GM12878 (cell line): ENCODE results near the gene PTGR1. TPM values are rescaled to one million over a fixed set of nuclear protein-coding genes. Genes with fewer than 3 reads are reported as not detected.

Source experiments
- ATAC-seq: fragments of 200-7000 bp; cut with Tn5 transposase; 3 replicates; pipeline ENCODE4 v1.9.1; 2020; ENCODE audit warnings: mild to moderate bottlenecking, moderate library complexity
- BruUV-seq: library from RNA; stranded (reverse); fragments of 400-500 nt; replicated peaks from 2 replicates; lab custom pipeline; 2021; lab: Mats Ljungman, UMichigan
- CTCF ChIA-PET: fragments of 300-600 bp; sonication (Branson Sonifier 250); formaldehyde crosslinking; extraction: SDS; loops from one replicate; lab custom pipeline; 2021; ENCODE audit warnings: inconsistent platforms; lab: Yijun Ruan, JAX
- POLR2A ChIA-PET: fragments of 350-600 bp; formaldehyde crosslinking; extraction: SDS; loops from one replicate; lab custom pipeline; 2021; ENCODE audit warnings: inconsistent platforms; lab: Charles Lee
- RAD21 ChIA-PET: fragments of 300-600 bp; sonication (Branson Sonifier 250); formaldehyde crosslinking; loops from one replicate; lab custom pipeline; 2023; ENCODE audit warnings: antibody characterized with exemption; ENCODE audit not compliant: unreplicated experiment; lab: Charles Lee
- SMC1A ChIA-PET: fragments of 300-600 bp; sonication (Branson Sonifier 250); formaldehyde crosslinking; loops from one replicate; lab custom pipeline; 2023; ENCODE audit not compliant: unreplicated experiment, uncharacterized antibody; lab: Charles Lee
- DNase-seq: peaks from one replicate; pipeline ENCODE4 v3.0.0-alpha.2; 2011; ENCODE audit warnings: low read depth, low spot score
- FAIRE-seq: peaks from 3 replicates; lab custom pipeline; 2011; peaks lifted over from hg19 to GRCh38; lab: Jason Lieb, UNC
- H2AFZ ChIP-seq: 2 replicates; pipeline ENCODE4 v1.6.0; 2011; ENCODE audit warnings: low read depth, low read length, control low read depth; ENCODE audit not compliant: control insufficient read depth
- H3K27ac ChIP-seq: 2 replicates; pipeline ENCODE4 v1.5.1; 2011; ENCODE audit warnings: control low read depth; ENCODE audit not compliant: control insufficient read depth, insufficient read depth
- H3K27me3 ChIP-seq, 2 experiments: replicated peaks in 1 of 2; 2 replicates each; pipeline versions ENCODE4 v1.6.0 to v1.6.1; 2011; ENCODE audit warnings: low read length in 1 of 2; ENCODE audit not compliant: control insufficient read depth in 2 of 2, insufficient read depth in 2 of 2
- H3K36me3 ChIP-seq, 2 experiments: 2 replicates each; pipeline ENCODE4 v1.5.1; 2011; ENCODE audit warnings: low read length in 1 of 2; ENCODE audit not compliant: control insufficient read depth in 2 of 2, insufficient read depth in 2 of 2
- H3K4me1 ChIP-seq: 2 replicates; pipeline ENCODE4 v1.6.1; 2011; ENCODE audit warnings: mild to moderate bottlenecking, low read length, moderate library complexity, mixed read lengths; ENCODE audit not compliant: control insufficient read depth, insufficient read depth
- H3K4me2 ChIP-seq: 2 replicates; pipeline ENCODE4 v1.6.0; 2011; ENCODE audit warnings: control low read depth; ENCODE audit not compliant: control insufficient read depth, insufficient read depth
- H3K4me3 ChIP-seq: fragments of 200-600 bp; sonication (generic); 2 replicates; pipeline ENCODE4 v1.5.1; 2016
- H3K79me2 ChIP-seq: 2 replicates; pipeline ENCODE4 v1.6.0; 2011; ENCODE audit warnings: low read length; ENCODE audit not compliant: control insufficient read depth, insufficient read depth
- H3K9ac ChIP-seq: 2 replicates; pipeline ENCODE4 v1.8.0; 2011; ENCODE audit warnings: low read length, control low read depth, mixed read lengths; ENCODE audit not compliant: control insufficient read depth, insufficient read depth
- H3K9me3 ChIP-seq: replicated peaks from 3 replicates; pipeline ENCODE4 v1.5.1; 2011; ENCODE audit warnings: mild to moderate bottlenecking, low read length; ENCODE audit not compliant: control insufficient read depth, insufficient read depth
- H4K20me1 ChIP-seq: 2 replicates; pipeline ENCODE4 v1.6.0; 2011; ENCODE audit not compliant: control insufficient read depth, insufficient read depth
- KAT2A ChIP-seq: conservative IDR thresholded peaks from 2 replicates; pipeline ENCODE4 v1.6.1; 2011; ENCODE audit warnings: low read depth, low read length; ENCODE audit not compliant: control insufficient read depth
- NFYB ChIP-seq: IDR thresholded peaks from 2 replicates; pipeline ENCODE4 v1.6.1; 2011; ENCODE audit warnings: low read depth, mild to moderate bottlenecking, low read length, improper control_type of control experiment, moderate library complexity; ENCODE audit not compliant: insufficient read depth
- TAF1 ChIP-seq: IDR thresholded peaks from 2 replicates; pipeline ENCODE4 v1.6.1; 2011; ENCODE audit warnings: mild to moderate bottlenecking, low read depth, low read length, borderline replicate concordance
- ZNF207 ChIP-seq: fragments of 450-650 bp; IDR thresholded peaks from 2 replicates; pipeline ENCODE4 v1.6.1; 2014; ENCODE audit warnings: antibody characterized with exemption, mild to moderate bottlenecking, borderline replicate concordance
- WGBS: methylation state at CpG from one replicate; pipeline ENCODE4 v1.1.6; 2016; ENCODE audit warnings: low lambda C conversion rate; ENCODE audit not compliant: insufficient replicate concordance, insufficient coverage; ENCODE audit errors: missing lambda C conversion rate; 5-methylcytosine and 5-hydroxymethylcytosine counted together
- in situ Hi-C: fragments of 300-500 bp; cut with MboI; formaldehyde crosslinking; loops from 9 replicates; pipeline ENCODE4 v1.14.3; 2018; ENCODE audit warnings: mixed read lengths
- intact Hi-C: fragments of 100-400 bp; cut with micrococcal nuclease; formaldehyde crosslinking; loops from one replicate; pipeline ENCODE4 v1.14.2; 2022; ENCODE audit not compliant: unreplicated experiment
- polyA plus RNA-seq, 11 experiments: library from polyadenylated mRNA; depleted of rRNA in 4 of 11; unstranded in 6 of 11; stranded (reverse) in 5 of 11; fragments of >200 nt; fragmentation: Nextera tagmentation in 4 of 11; fragmentation: Illumina TruSeq in 1 of 11; extraction: Ambion mirVana in 4 of 11; extraction: Trizol in 1 of 11; gene quantifications; 1 replicate in 1 of 11; 2 replicates in 10 of 11; pipeline versions ENCODE4 v1.2.1 to v1.2.3, GENCODE V29; 2011 to 2016; ENCODE audit warnings: inconsistent platforms in 2 of 11, missing spikeins in 2 of 11, low read depth in 1 of 11
- total RNA-seq, 4 experiments: library from RNA; depleted of rRNA in 3 of 4; stranded (reverse); fragments of >200 nt in 3 of 4; fragmentation: Illumina TruSeq in 1 of 4; extraction: Trizol in 1 of 4; gene quantifications; 2 replicates each; pipeline versions ENCODE4 v1.2.1 to v1.2.3, GENCODE V29; 2013 to 2021
- TF ChIP-seq, protein P1 (sequence below): fragments of 450-650 bp; IDR thresholded peaks from 2 replicates; pipeline ENCODE4 v1.6.1; 2017; ENCODE audit warnings: mild to moderate bottlenecking
- TF ChIP-seq, protein P2 (sequence below): fragments of 450-650 bp; formaldehyde crosslinking; IDR thresholded peaks from 2 replicates; pipeline ENCODE4 v1.5.0; 2022; ENCODE audit warnings: mild to moderate bottlenecking, missing genetic modification characterization

Gene PTGR1
- total and polyA plus RNA-seq, 10 of the 15 experiments (the other 5 are each of a cell fraction or from before 2014, with no cell fraction given) = 0.12 to 6.3 (median 2.8) TPM

DNA sequence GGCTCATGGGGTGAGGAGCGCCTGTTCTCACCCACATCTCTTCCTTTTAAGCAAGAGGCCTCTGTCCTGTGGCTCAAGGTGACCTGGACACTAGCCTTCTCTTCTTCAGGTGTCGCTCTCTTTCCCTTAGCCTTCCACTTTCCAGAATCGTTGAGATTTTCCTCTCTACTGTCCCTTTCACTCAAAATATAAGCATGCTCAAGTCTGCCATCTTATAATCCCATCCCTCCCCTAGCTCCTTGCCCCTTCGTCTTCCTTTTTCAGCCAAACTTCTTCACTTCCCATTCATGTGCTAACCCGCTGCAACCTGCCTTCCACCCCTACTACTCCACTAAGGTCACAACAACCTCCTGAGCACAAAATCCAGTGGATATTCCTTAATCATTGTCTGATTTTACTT, 13.1 kb downstream of the PTGR1 start:
- H3K27ac ChIP-seq = no peak overlapping the region
- FAIRE-seq = no peak
- DNase-seq = no peak
- no peaks in the 10 kb centered on the region for H3K36me3 ChIP-seq
- H3K9ac ChIP-seq = no peak overlapping the region
- H3K4me3 ChIP-seq = no peak overlapping the region
- intact Hi-C loops = no loop called here
- H4K20me1 ChIP-seq = no peaks in the 10 kb centered on the region
- 39% methylated on average over 5 of the region's 5 CpGs for WGBS
- H3K27me3 ChIP-seq = no peaks in the 10 kb centered on the region
- ChIA-PET POLR2A (no interaction called here), CTCF (interaction anchor here (0.9 kb wide), 1 partner anchor 26 kb away, joined by 4 read pairs; no protein-coding TSS in a partner anchor), RAD21 (no interaction called here), SMC1A (no interaction called here)
- no peaks in the 10 kb centered on the region for H3K9me3 ChIP-seq
- H3K4me2 ChIP-seq = no peak overlapping the region
- BruUV-seq = no TSS peak
- no peak overlapping the region for H2AFZ ChIP-seq
- H3K79me2 ChIP-seq = no peaks in the 10 kb centered on the region
- ATAC-seq = no peak
- no peaks in the 10 kb centered on the region for H3K4me1 ChIP-seq
- in situ Hi-C loops = no loop called here
- TF ChIP-seq ZNF207 (no peak), NFYB (no peak), TAF1 (no peak), KAT2A (no peak)
- TF ChIP-seq, protein P1, sequence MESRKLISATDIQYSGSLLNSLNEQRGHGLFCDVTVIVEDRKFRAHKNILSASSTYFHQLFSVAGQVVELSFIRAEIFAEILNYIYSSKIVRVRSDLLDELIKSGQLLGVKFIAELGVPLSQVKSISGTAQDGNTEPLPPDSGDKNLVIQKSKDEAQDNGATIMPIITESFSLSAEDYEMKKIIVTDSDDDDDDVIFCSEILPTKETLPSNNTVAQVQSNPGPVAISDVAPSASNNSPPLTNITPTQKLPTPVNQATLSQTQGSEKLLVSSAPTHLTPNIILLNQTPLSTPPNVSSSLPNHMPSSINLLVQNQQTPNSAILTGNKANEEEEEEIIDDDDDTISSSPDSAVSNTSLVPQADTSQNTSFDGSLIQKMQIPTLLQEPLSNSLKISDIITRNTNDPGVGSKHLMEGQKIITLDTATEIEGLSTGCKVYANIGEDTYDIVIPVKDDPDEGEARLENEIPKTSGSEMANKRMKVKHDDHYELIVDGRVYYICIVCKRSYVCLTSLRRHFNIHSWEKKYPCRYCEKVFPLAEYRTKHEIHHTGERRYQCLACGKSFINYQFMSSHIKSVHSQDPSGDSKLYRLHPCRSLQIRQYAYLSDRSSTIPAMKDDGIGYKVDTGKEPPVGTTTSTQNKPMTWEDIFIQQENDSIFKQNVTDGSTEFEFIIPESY = no peak
- TF ChIP-seq, protein P2, sequence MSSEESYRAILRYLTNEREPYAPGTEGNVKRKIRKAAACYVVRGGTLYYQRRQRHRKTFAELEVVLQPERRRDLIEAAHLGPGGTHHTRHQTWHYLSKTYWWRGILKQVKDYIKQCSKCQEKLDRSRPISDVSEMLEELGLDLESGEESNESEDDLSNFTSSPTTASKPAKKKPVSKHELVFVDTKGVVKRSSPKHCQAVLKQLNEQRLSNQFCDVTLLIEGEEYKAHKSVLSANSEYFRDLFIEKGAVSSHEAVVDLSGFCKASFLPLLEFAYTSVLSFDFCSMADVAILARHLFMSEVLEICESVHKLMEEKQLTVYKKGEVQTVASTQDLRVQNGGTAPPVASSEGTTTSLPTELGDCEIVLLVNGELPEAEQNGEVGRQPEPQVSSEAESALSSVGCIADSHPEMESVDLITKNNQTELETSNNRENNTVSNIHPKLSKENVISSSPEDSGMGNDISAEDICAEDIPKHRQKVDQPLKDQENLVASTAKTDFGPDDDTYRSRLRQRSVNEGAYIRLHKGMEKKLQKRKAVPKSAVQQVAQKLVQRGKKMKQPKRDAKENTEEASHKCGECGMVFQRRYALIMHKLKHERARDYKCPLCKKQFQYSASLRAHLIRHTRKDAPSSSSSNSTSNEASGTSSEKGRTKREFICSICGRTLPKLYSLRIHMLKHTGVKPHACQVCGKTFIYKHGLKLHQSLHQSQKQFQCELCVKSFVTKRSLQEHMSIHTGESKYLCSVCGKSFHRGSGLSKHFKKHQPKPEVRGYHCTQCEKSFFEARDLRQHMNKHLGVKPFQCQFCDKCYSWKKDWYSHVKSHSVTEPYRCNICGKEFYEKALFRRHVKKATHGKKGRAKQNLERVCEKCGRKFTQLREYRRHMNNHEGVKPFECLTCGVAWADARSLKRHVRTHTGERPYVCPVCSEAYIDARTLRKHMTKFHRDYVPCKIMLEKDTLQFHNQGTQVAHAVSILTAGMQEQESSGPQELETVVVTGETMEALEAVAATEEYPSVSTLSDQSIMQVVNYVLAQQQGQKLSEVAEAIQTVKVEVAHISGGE (CRISPR knock-in tag) = no peak
